K562 (cell line): ENCODE results near the gene PSORS1C1. TPM values are rescaled to one million over a fixed set of nuclear protein-coding genes. Genes with fewer than 3 reads are reported as not detected.

Source experiments
- ATAC-seq: fragments of 200-7000 bp; cut with Tn5 transposase; 3 replicates; pipeline ENCODE4 v1.9.1; 2020; ENCODE audit warnings: moderate library complexity
- BruUV-seq: library from RNA; stranded (reverse); fragments of 400-500 nt; replicated peaks from 2 replicates; lab custom pipeline; 2021; lab: Mats Ljungman, UMichigan
- CTCF ChIA-PET: fragments of 300-600 bp; formaldehyde crosslinking; extraction: SDS; loops from one replicate; lab custom pipeline; 2021; ENCODE audit warnings: low intra/inter-chr PET ratio; lab: Yijun Ruan, JAX
- POLR2A ChIA-PET: fragments of 300-600, 350-650 bp; sonication (Branson Sonifier 250); formaldehyde crosslinking; extraction: SDS; loops from one replicate; lab custom pipeline; 2021; ENCODE audit warnings: antibody characterized with exemption, inconsistent platforms; lab: Yijun Ruan, JAX
- DNase-seq, 4 experiments: peaks; one replicate each; pipeline versions ENCODE4 v3.0.0 to v3.0.0-alpha.2; 2011 to 2018; ENCODE audit warnings: low spot score in 3 of 4, mixed read lengths in 3 of 4; ENCODE audit errors: extremely low read depth in 1 of 4
- FAIRE-seq: peaks from 2 replicates; lab custom pipeline; 2011; peaks lifted over from hg19 to GRCh38; lab: Jason Lieb, UNC
- H2AFZ ChIP-seq: 2 replicates; pipeline ENCODE4 v1.6.0; 2011; ENCODE audit warnings: low read depth, low read length, control low read depth, inconsistent platforms
- H3K27ac ChIP-seq: fragments of 200-600 bp; 3 replicates; pipeline ENCODE4 v1.8.0; 2011; ENCODE audit warnings: low read depth, mild to moderate bottlenecking, control low read depth, inconsistent platforms, low read length, moderate library complexity, mixed read lengths; ENCODE audit errors: extremely low read depth
- H3K27me3 ChIP-seq, 2 experiments: fragments of 300-600 bp in 1 of 2; 2 replicates in 1 of 2; 3 replicates in 1 of 2; pipeline versions ENCODE4 v1.6.0 to v1.8.0; 2011; ENCODE audit warnings: inconsistent platforms in 2 of 2, low read length in 2 of 2, mild to moderate bottlenecking in 1 of 2, mixed read lengths in 1 of 2, moderate library complexity in 1 of 2; ENCODE audit not compliant: control insufficient read depth in 2 of 2, insufficient read depth in 2 of 2
- H3K36me3 ChIP-seq: fragments of 300-600 bp; 3 replicates; pipeline ENCODE4 v1.8.0; 2011; ENCODE audit warnings: mild to moderate bottlenecking, low read length, inconsistent platforms; ENCODE audit not compliant: control insufficient read depth, insufficient read depth
- H3K4me1 ChIP-seq, 2 experiments: fragments of 200-600 bp in 1 of 2; replicated peaks in 1 of 2; 2 replicates in 1 of 2; 3 replicates in 1 of 2; pipeline versions ENCODE4 v1.5.1 to v1.8.0; 2011; ENCODE audit warnings: inconsistent platforms in 2 of 2, low read length in 2 of 2, mild to moderate bottlenecking in 1 of 2, mixed read lengths in 1 of 2, moderate library complexity in 1 of 2; ENCODE audit not compliant: control insufficient read depth in 2 of 2, insufficient read depth in 2 of 2
- H3K4me2 ChIP-seq: 2 replicates; pipeline ENCODE4 v1.6.1; 2011; ENCODE audit warnings: low read length, control low read depth, inconsistent platforms, mixed read lengths; ENCODE audit not compliant: insufficient read depth
- H3K4me3 ChIP-seq: fragments of 200-600 bp; sonication (generic), shearing (Covaris generic); 2 replicates; pipeline ENCODE4 v1.5.1; 2016; ENCODE audit warnings: control low read depth, inconsistent platforms
- H3K79me2 ChIP-seq: fragments of 200-600 bp; 3 replicates; pipeline ENCODE4 v1.8.0; 2011; ENCODE audit warnings: low read length, inconsistent platforms; ENCODE audit not compliant: control insufficient read depth, insufficient read depth
- H3K9ac ChIP-seq, 2 experiments: 2 replicates each; pipeline versions ENCODE4 v1.6.0 to v1.6.1; 2011; ENCODE audit warnings: low read depth in 2 of 2, low read length in 2 of 2, control low read depth in 1 of 2, inconsistent platforms in 1 of 2, mild to moderate bottlenecking in 1 of 2, mixed read lengths in 1 of 2; ENCODE audit not compliant: insufficient read depth in 1 of 2
- H3K9me1 ChIP-seq: one replicate; pipeline ENCODE4 v1.6.0; 2011; ENCODE audit warnings: inconsistent platforms, mild to moderate bottlenecking, low read length, moderate library complexity; ENCODE audit not compliant: control insufficient read depth, insufficient read depth
- H3K9me3 ChIP-seq: replicated peaks from 2 replicates; pipeline ENCODE4 v1.5.1; 2011; ENCODE audit warnings: low read depth, low read length, inconsistent platforms; ENCODE audit not compliant: control insufficient read depth, insufficient read depth
- H4K20me1 ChIP-seq: replicated peaks from 2 replicates; pipeline ENCODE4 v1.6.1; 2011; ENCODE audit warnings: low read length, inconsistent platforms, mixed read lengths; ENCODE audit not compliant: control insufficient read depth, insufficient read depth
- CBX8 ChIP-seq: fragments of 200-600 bp; sonication (generic); IDR thresholded peaks from 2 replicates; pipeline ENCODE4 v1.6.1; 2012; ENCODE audit warnings: borderline replicate concordance, mixed run types, low read depth, mild to moderate bottlenecking, moderate library complexity, mixed read lengths, low read length, control low read depth, inconsistent platforms; ENCODE audit not compliant: poor library complexity, severe bottlenecking; ENCODE audit errors: extremely low read depth
- CEBPB ChIP-seq: fragments of 450-650 bp; IDR thresholded peaks from 2 replicates; pipeline ENCODE4 v1.6.1; 2016; ENCODE audit warnings: missing genetic modification characterization, missing compliant biosample characterization
- DACH1 ChIP-seq: fragments of 450-650 bp; IDR thresholded peaks from 2 replicates; pipeline ENCODE4 v1.6.1; 2018; ENCODE audit not compliant: partially characterized antibody
- FOXJ3 ChIP-seq: sonication (generic); formaldehyde crosslinking; IDR thresholded peaks from 2 replicates; pipeline ENCODE4 v1.4.0; 2020; ENCODE audit warnings: mild to moderate bottlenecking, missing genetic modification reagents
- FOXP1 ChIP-seq: sonication (generic); formaldehyde crosslinking; IDR thresholded peaks from 2 replicates; pipeline ENCODE4 v1.8.0; 2022; ENCODE audit warnings: mild to moderate bottlenecking, missing genetic modification reagents
- HDAC8 ChIP-seq: fragments of 450-650 bp; IDR thresholded peaks from 2 replicates; pipeline ENCODE4 v1.6.1; 2016; ENCODE audit warnings: mild to moderate bottlenecking, missing genetic modification characterization, moderate library complexity, missing compliant biosample characterization
- HNRNPLL ChIP-seq: fragments of 200-400 bp; formaldehyde crosslinking; IDR thresholded peaks from 2 replicates; pipeline ENCODE4 v1.6.1; 2017; ENCODE audit warnings: low read length, low read depth, mild to moderate bottlenecking; ENCODE audit not compliant: poor library complexity, severe bottlenecking
- LCOR ChIP-seq: sonication (generic); formaldehyde crosslinking; IDR thresholded peaks from 2 replicates; pipeline ENCODE4 v1.8.0; 2022; ENCODE audit warnings: mild to moderate bottlenecking, missing genetic modification reagents
- MLLT1 ChIP-seq, 2 experiments: fragments of 450-650 bp; IDR thresholded peaks; 2 replicates each; pipeline ENCODE4 v1.6.1; 2016
- NR3C1 ChIP-seq: sonication (generic); formaldehyde crosslinking; IDR thresholded peaks from 2 replicates; pipeline ENCODE4 v1.8.1; 2022; ENCODE audit warnings: missing genetic modification reagents
- PHB ChIP-seq: fragments of 250-450 bp; sonication (Bioruptor Pico); IDR thresholded peaks from 2 replicates; pipeline ENCODE4 v1.5.0; 2021
- RBFOX2 ChIP-seq: fragments of 200-400 bp; formaldehyde crosslinking; IDR thresholded peaks from 2 replicates; pipeline ENCODE4 v1.6.1; 2017; ENCODE audit warnings: low read depth, mild to moderate bottlenecking, low read length, moderate library complexity
- RBM14 ChIP-seq: fragments of 200-400 bp; formaldehyde crosslinking; IDR thresholded peaks from 2 replicates; pipeline ENCODE4 v1.6.1; 2018; ENCODE audit warnings: low read depth, mild to moderate bottlenecking, low read length, moderate library complexity, borderline replicate concordance; ENCODE audit not compliant: insufficient read depth
- SIRT6 ChIP-seq: IDR thresholded peaks from one replicate; pipeline ENCODE4 v1.6.1; 2012; ENCODE audit warnings: low read depth, mild to moderate bottlenecking, control low read depth, inconsistent platforms, low read length, moderate library complexity
- TBL1XR1 ChIP-seq, 2 experiments: IDR thresholded peaks; 2 replicates each; pipeline ENCODE4 v1.6.1; 2012; ENCODE audit warnings: improper control_type of control experiment in 2 of 2, low read length in 2 of 2, mild to moderate bottlenecking in 1 of 2
- THRA ChIP-seq: fragments of 450-650 bp; IDR thresholded peaks from 2 replicates; pipeline ENCODE4 v1.6.1; 2017; ENCODE audit warnings: mild to moderate bottlenecking, moderate library complexity
- VEZF1 ChIP-seq: fragments of 200-800 bp; sonication (Bioruptor generic); IDR thresholded peaks from 2 replicates; pipeline ENCODE4 v1.6.1; 2017; ENCODE audit warnings: missing genetic modification characterization, missing compliant biosample characterization
- ZNF354B ChIP-seq: fragments of 250-450 bp; sonication (Bioruptor Pico); IDR thresholded peaks from 2 replicates; pipeline ENCODE4 v1.4.0; 2020
- ZSCAN29 ChIP-seq: fragments of 450-650 bp; IDR thresholded peaks from 2 replicates; pipeline ENCODE4 v1.6.1; 2017
- WGBS: fragments of 100-300 bp; shearing (Covaris generic); methylation state at CpG from one replicate; pipeline ENCODE4 v1.1.6; 2016; ENCODE audit warnings: low coverage, mixed read lengths; ENCODE audit not compliant: insufficient coverage; ENCODE audit errors: missing lambda C conversion rate; 5-methylcytosine and 5-hydroxymethylcytosine counted together
- in situ Hi-C: fragments of 300-500 bp; cut with MboI; formaldehyde crosslinking; loops from 4 replicates; pipeline ENCODE4 v1.15.0; 2018; ENCODE audit warnings: inconsistent platforms, mixed read lengths
- intact Hi-C: fragments of 100-400 bp; cut with micrococcal nuclease; formaldehyde crosslinking; loops from 2 replicates; pipeline ENCODE4 v1.14.2; 2022
- polyA plus RNA-seq, 8 experiments: library from polyadenylated mRNA; depleted of rRNA in 4 of 8; stranded (reverse) in 5 of 8; unstranded in 3 of 8; fragments of >200 nt; fragmentation: Nextera tagmentation in 2 of 8; fragmentation: Illumina TruSeq in 1 of 8; extraction: Ambion mirVana in 2 of 8; extraction: Trizol in 1 of 8; gene quantifications; 2 replicates each; pipeline versions ENCODE4 v1.2.1 to v1.2.3, GENCODE V29; 2011 to 2014; ENCODE audit warnings: inconsistent platforms in 1 of 8, missing spikeins in 1 of 8
- total RNA-seq, 7 experiments: library from RNA; depleted of rRNA in 6 of 7; stranded (reverse); fragments of >200 nt in 6 of 7; fragmentation: Illumina TruSeq in 2 of 7; extraction: Trizol in 2 of 7; gene quantifications; 2 replicates each; pipeline versions ENCODE4 v1.2.1 to v1.2.3, GENCODE V29; 2011 to 2021; ENCODE audit warnings: low replicate concordance in 1 of 7

The PSORS1C1 gene
- total and polyA plus RNA-seq, 9 of the 15 experiments (the other 6 are each of a cell fraction or from before 2014, with no cell fraction given): 0.11 TPM; not detected in 8

GRCh38 chr6:31118178-31118577 is 3.6 kb downstream of the PSORS1C1 start:
- H3K9me3 ChIP-seq: no peaks in the 10 kb centered on the region
- ATAC-seq (no peak), DNase-seq (no peak), FAIRE-seq (no peak)
- TF ChIP-seq TBL1XR1 (IDR thresholded peaks at IDR 0.05; ENCODE audit: low read length in 2 of 2) (no peak), LCOR (CRISPR knock-in tag) (no peak), ZSCAN29 (no peak), FOXP1 (CRISPR knock-in tag) (no peak), CEBPB (tag) (no peak), VEZF1 (CRISPR knock-in tag) (no peak), HNRNPLL (no peak), THRA (no peak), FOXJ3 (CRISPR knock-in tag) (no peak), PHB (CRISPR knock-in tag) (no peak), NR3C1 (CRISPR knock-in tag) (no peak), ZNF354B (CRISPR knock-in tag) (no peak), DACH1 (no peak), HDAC8 (tag) (no peak), SIRT6 (no peak), RBFOX2 (no peak), RBM14 (no peak), MLLT1 (IDR thresholded peaks at IDR 0.05) (no peak), CBX8 (no peak)
- ChIA-PET POLR2A (interaction anchor here (0.6 kb wide), 1 partner anchor 11 kb away, joined by 3 read pairs; no protein-coding TSS in a partner anchor), CTCF (no interaction called here)
- 0% methylated on average over 7 of the region's 7 CpGs for WGBS
- H3K4me2 ChIP-seq: no peak overlapping the region
- in situ Hi-C loops: no loop called here
- no peak overlapping the region for H3K27ac ChIP-seq
- peaks cover 0 to 14% of the 10 kb centered on the region in 2 experiments; a peak in 3 of 5 replicates for H3K4me1 ChIP-seq
- BruUV-seq: no TSS peak
- peaks cover 3% of the 10 kb centered on the region; the same call in 1 of the 2 replicates for H4K20me1 ChIP-seq
- no peak overlapping the region for H3K4me3 ChIP-seq
- H3K79me2 ChIP-seq: no peaks in the 10 kb centered on the region
- intact Hi-C loops: no loop called here
- H3K9me1 ChIP-seq: no peaks in the 10 kb centered on the region
- H3K9ac ChIP-seq: no peak overlapping the region
- H3K27me3 ChIP-seq: peaks cover 52 to 83% of the 10 kb centered on the region in 2 experiments
- H3K36me3 ChIP-seq: no peaks in the 10 kb centered on the region
- no peak overlapping the region for H2AFZ ChIP-seq
